DMS 273 (cell line): ENCODE data around the gene SDR42E1.
A peak's percentile ranks its signal among the peaks of the same experiment; 100 is the strongest.
"Not testable (repeated sequence)": the region's sequence is repeated elsewhere in the genome, so short reads cannot be mapped to it uniquely, and the experiment has no call there.

Experiments used
- DNase-seq: peaks from one replicate; lab custom pipeline; 2025; ENCODE audit not compliant: unreplicated experiment; lab: John Stamatoyannopoulos, UW

The SDR42E1 gene

GRCh38 chr16:82037666-82038065 is 26.4 kb upstream of the SDR42E1 start:
- no peak for DNase-seq

- DNase-seq = no peak
Observed at GRCh38 chr16:82037251-82037650, 26.0 kb upstream of the SDR42E1 start.

GRCh38 chr16:82034981-82035612 is 23.8 kb upstream of the SDR42E1 start, which contains the start of gene HSD17B2:
Gene HSD17B2, plus strand, starts transcription at chr16:82035253. Its CDS starts 172 bp downstream, at chr16:82035425.
- no peak for DNase-seq

- no peak for DNase-seq
Observed at GRCh38 chr16:82033683-82034300, 22.5 kb upstream of the SDR42E1 start.

- no peak for DNase-seq
Observed at GRCh38 chr16:82033006-82033405, 21.7 kb upstream of the SDR42E1 start.

GRCh38 chr16:82031116-82032084 is 20.1 kb upstream of the SDR42E1 start:
- peak; percentile 68 for DNase-seq

- DNase-seq = no peak
Observed at GRCh38 chr16:82027629-82028064, 16.4 kb upstream of the SDR42E1 start.

GRCh38 chr16:82024883-82025282 is 13.6 kb upstream of the SDR42E1 start:
- DNase-seq = no peak

GRCh38 chr16:82024316-82024715 is 13.0 kb upstream of the SDR42E1 start:
- DNase-seq = no peak

- no peak for DNase-seq
Observed at GRCh38 chr16:82023206-82023605, 11.9 kb upstream of the SDR42E1 start.

- DNase-seq = no peak
Observed at GRCh38 chr16:82020051-82020450, 8.8 kb upstream of the SDR42E1 start.

GRCh38 chr16:82019535-82019934 is 8.3 kb upstream of the SDR42E1 start:
- no peak for DNase-seq

- no peak for DNase-seq
Observed at GRCh38 chr16:82017911-82018568, 6.8 kb upstream of the SDR42E1 start.

GRCh38 chr16:82016964-82017363 is 5.7 kb upstream of the SDR42E1 start:
- DNase-seq = no peak

GRCh38 chr16:82016263-82016662 is 5.0 kb upstream of the SDR42E1 start:
- DNase-seq = peak; percentile 63

- no peak for DNase-seq
Observed at GRCh38 chr16:82013139-82013538, 1.9 kb upstream of the SDR42E1 start.

- no peak for DNase-seq
Observed at GRCh38 chr16:82010649-82011048, 621 bp downstream of the SDR42E1 start.

- DNase-seq = not testable (repeated sequence)
Observed at GRCh38 chr16:82009789-82010188, 1.5 kb downstream of the SDR42E1 start.

GRCh38 chr16:82008957-82009592 is 2.2 kb downstream of the SDR42E1 start:
- DNase-seq = peak; percentile 8

GRCh38 chr16:82007189-82007588 is 4.1 kb downstream of the SDR42E1 start:
- DNase-seq = no peak

GRCh38 chr16:82006036-82006435 is 5.2 kb downstream of the SDR42E1 start:
- no peak for DNase-seq
